HepG2 (cell line): Measurements from ENCODE around the gene MZF1. TPM values are rescaled to one million over a fixed set of nuclear protein-coding genes. Genes with fewer than 3 reads are reported as not detected.

Experiments used
- ARNT ChIP-seq: fragments of 450-650 bp; IDR thresholded peaks from 2 replicates; pipeline ENCODE4 v1.6.1; 2017
- ATM ChIP-seq: fragments of 450-650 bp; IDR thresholded peaks from 2 replicates; pipeline ENCODE4 v1.7.1; 2017; ENCODE audit warnings: mild to moderate bottlenecking, borderline replicate concordance
- BRCA1 ChIP-seq: sonication (generic); formaldehyde crosslinking; IDR thresholded peaks from 2 replicates; pipeline ENCODE4 v1.4.0; 2020; ENCODE audit warnings: missing genetic modification reagents
- IRF2 ChIP-seq: IDR thresholded peaks from 2 replicates; pipeline ENCODE4 v1.6.1; 2018; ENCODE audit warnings: missing genetic modification reagents, missing compliant biosample characterization
- NR2C2 ChIP-seq: sonication (generic); formaldehyde crosslinking; IDR thresholded peaks from 2 replicates; pipeline ENCODE4 v1.4.0; 2020; ENCODE audit warnings: missing genetic modification reagents, mild to moderate bottlenecking, moderate library complexity, borderline replicate concordance
- SALL1 ChIP-seq: sonication (generic); formaldehyde crosslinking; IDR thresholded peaks from 2 replicates; pipeline ENCODE4 v1.8.0; 2022; ENCODE audit warnings: mild to moderate bottlenecking, missing genetic modification reagents
- SIN3A ChIP-seq: IDR thresholded peaks from 2 replicates; pipeline ENCODE4 v1.6.1; 2011; ENCODE audit warnings: low read depth, mild to moderate bottlenecking, control low read depth, low read length, borderline replicate concordance
- TEAD2 ChIP-seq: sonication (generic); formaldehyde crosslinking; IDR thresholded peaks from 2 replicates; pipeline ENCODE4 v1.9.0; 2021; ENCODE audit warnings: missing genetic modification reagents
- ZBTB7B ChIP-seq: sonication (generic); formaldehyde crosslinking; IDR thresholded peaks from 2 replicates; pipeline ENCODE4 v1.4.0; 2020; ENCODE audit warnings: missing genetic modification reagents
- ZNF281 ChIP-seq: sonication (generic); formaldehyde crosslinking; IDR thresholded peaks from 2 replicates; pipeline ENCODE4 v1.4.0; 2020; ENCODE audit warnings: missing genetic modification reagents, borderline replicate concordance
- ZNF326 ChIP-seq: sonication (generic); formaldehyde crosslinking; IDR thresholded peaks from 2 replicates; pipeline ENCODE4 v1.4.0; 2020; ENCODE audit warnings: missing genetic modification reagents, borderline replicate concordance
- ZNF333 ChIP-seq: sonication (generic); formaldehyde crosslinking; IDR thresholded peaks from 2 replicates; pipeline ENCODE4 v1.4.0; 2020; ENCODE audit warnings: mild to moderate bottlenecking, missing genetic modification reagents, borderline replicate concordance
- ZNF740 ChIP-seq: sonication (generic); formaldehyde crosslinking; IDR thresholded peaks from 2 replicates; pipeline ENCODE4 v1.4.0; 2020; ENCODE audit warnings: missing genetic modification reagents
- ZNF784 ChIP-seq: sonication (generic); formaldehyde crosslinking; IDR thresholded peaks from 2 replicates; pipeline ENCODE4 v1.5.1; 2020; ENCODE audit warnings: missing genetic modification reagents, mild to moderate bottlenecking, borderline replicate concordance
- ZSCAN21 ChIP-seq: sonication (generic); formaldehyde crosslinking; IDR thresholded peaks from 2 replicates; pipeline ENCODE4 v1.8.0; 2022; ENCODE audit warnings: mild to moderate bottlenecking, missing genetic modification reagents, moderate library complexity, borderline replicate concordance
- polyA plus RNA-seq, 8 experiments: library from polyadenylated mRNA; depleted of rRNA in 3 of 8; stranded (reverse) in 7 of 8; unstranded in 1 of 8; fragments of >200 nt; fragmentation: Illumina TruSeq in 4 of 8; extraction: Trizol in 4 of 8; gene quantifications; 2 replicates each; pipeline versions ENCODE4 v1.2.1 to v1.2.3, GENCODE V29; 2011 to 2016; ENCODE audit warnings: low read depth in 4 of 8, missing spikeins in 1 of 8, mixed read lengths in 1 of 8; ENCODE audit not compliant: insufficient read depth in 1 of 8
- total RNA-seq, 5 experiments: library from RNA; depleted of rRNA; stranded (reverse); fragments of >200 nt; fragmentation: Illumina TruSeq; extraction: Trizol; gene quantifications; 2 replicates each; pipeline ENCODE4 v1.2.3, GENCODE V29; 2016; ENCODE audit warnings: low read depth in 1 of 5
- TF ChIP-seq, protein P1 (sequence below): sonication (generic); formaldehyde crosslinking; IDR thresholded peaks from 2 replicates; pipeline ENCODE4 v1.5.1; 2020; ENCODE audit warnings: mild to moderate bottlenecking, missing genetic modification reagents, borderline replicate concordance
- TF ChIP-seq, protein P2 (sequence below): sonication (generic); formaldehyde crosslinking; IDR thresholded peaks from 2 replicates; pipeline ENCODE4 v1.8.1; 2023; ENCODE audit warnings: mild to moderate bottlenecking, moderate library complexity, missing genetic modification reagents
- TF ChIP-seq, protein P3 (sequence below): sonication (generic); formaldehyde crosslinking; IDR thresholded peaks from 2 replicates; pipeline ENCODE4 v1.5.1; 2020; ENCODE audit warnings: mild to moderate bottlenecking, moderate library complexity, missing genetic modification reagents
- TF ChIP-seq, protein P4 (sequence below): IDR thresholded peaks from 2 replicates; pipeline ENCODE4 v1.6.1; 2016

The MZF1 gene
- total and polyA plus RNA-seq, 2 of the 13 experiments (the other 11 are each of a cell fraction or from before 2014, with no cell fraction given) = 3.1 to 8.1 TPM

GRCh38 chr19:58558623-58559274 lies 14.4 kb downstream of the MZF1 start (continued):
- TF ChIP-seq, protein P1, sequence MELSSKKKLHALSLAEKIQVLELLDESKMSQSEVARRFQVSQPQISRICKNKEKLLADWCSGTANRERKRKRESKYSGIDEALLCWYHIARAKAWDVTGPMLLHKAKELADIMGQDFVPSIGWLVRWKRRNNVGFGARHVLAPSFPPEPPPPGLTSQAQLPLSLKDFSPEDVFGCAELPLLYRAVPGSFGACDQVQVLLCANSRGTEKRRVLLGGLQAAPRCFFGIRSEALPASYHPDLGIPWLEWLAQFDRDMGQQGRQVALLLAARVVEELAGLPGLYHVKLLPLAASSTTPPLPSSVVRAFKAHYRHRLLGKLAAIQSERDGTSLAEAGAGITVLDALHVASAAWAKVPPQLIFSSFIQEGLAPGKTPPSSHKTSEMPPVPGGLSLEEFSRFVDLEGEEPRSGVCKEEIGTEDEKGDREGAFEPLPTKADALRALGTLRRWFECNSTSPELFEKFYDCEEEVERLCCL (CRISPR knock-in tag) = peak; percentile 25; the same call in 1 of the 2 replicates
- TF ChIP-seq, protein P2, sequence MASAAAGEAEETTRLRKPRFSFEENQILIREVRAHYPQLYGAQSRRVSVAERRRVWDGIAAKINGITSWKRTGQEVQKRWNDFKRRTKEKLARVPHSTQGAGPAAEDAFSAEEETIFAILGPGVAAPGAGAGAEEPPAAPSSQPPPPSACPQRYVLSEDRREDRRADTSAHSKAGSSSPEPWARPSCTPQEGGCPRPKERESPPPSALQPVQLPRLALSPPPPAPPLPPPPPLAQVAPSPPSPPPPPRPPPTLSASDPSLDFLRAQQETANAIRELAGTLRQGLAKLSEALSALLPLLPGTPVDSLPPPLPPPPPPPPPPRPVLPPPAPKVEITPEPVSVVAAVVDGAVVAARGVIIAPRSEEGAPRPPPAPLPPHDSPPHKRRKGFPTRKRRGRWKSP = peak; percentile 86
- TF ChIP-seq SIN3A (0 out of 2 replicates have a peak, but pooled peaks have one; percentile 2), BRCA1 (peak; percentile 84; the same call in 1 of the 2 replicates), NR2C2 (CRISPR knock-in tag) (peak; percentile 93), IRF2 (peak; percentile 44; the same call in 1 of the 2 replicates), ZNF326 (CRISPR knock-in tag) (no peak), ZNF784 (peak; percentile 18; the same call in 1 of the 2 replicates), SALL1 (CRISPR knock-in tag) (peak; percentile 66), ZNF281 (CRISPR knock-in tag) (peak; percentile 67; the same call in 1 of the 2 replicates), ZSCAN21 (CRISPR knock-in tag) (0 out of 2 replicates have a peak, but pooled peaks have one; percentile 17), ATM (no peak), ZNF333 (peak; percentile 51; the same call in 1 of the 2 replicates), ZBTB7B (CRISPR knock-in tag) (0 out of 2 replicates have a peak, but pooled peaks have one; percentile 7), TEAD2 (CRISPR knock-in tag) (no peak), ARNT (no peak), ZNF740 (CRISPR knock-in tag) (0 out of 2 replicates have a peak, but pooled peaks have one; percentile 69)
- TF ChIP-seq, protein P3, sequence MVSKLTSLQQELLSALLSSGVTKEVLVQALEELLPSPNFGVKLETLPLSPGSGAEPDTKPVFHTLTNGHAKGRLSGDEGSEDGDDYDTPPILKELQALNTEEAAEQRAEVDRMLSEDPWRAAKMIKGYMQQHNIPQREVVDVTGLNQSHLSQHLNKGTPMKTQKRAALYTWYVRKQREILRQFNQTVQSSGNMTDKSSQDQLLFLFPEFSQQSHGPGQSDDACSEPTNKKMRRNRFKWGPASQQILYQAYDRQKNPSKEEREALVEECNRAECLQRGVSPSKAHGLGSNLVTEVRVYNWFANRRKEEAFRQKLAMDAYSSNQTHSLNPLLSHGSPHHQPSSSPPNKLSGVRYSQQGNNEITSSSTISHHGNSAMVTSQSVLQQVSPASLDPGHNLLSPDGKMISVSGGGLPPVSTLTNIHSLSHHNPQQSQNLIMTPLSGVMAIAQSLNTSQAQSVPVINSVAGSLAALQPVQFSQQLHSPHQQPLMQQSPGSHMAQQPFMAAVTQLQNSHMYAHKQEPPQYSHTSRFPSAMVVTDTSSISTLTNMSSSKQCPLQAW (CRISPR knock-in tag) = peak; percentile 77
- TF ChIP-seq, protein P4, sequence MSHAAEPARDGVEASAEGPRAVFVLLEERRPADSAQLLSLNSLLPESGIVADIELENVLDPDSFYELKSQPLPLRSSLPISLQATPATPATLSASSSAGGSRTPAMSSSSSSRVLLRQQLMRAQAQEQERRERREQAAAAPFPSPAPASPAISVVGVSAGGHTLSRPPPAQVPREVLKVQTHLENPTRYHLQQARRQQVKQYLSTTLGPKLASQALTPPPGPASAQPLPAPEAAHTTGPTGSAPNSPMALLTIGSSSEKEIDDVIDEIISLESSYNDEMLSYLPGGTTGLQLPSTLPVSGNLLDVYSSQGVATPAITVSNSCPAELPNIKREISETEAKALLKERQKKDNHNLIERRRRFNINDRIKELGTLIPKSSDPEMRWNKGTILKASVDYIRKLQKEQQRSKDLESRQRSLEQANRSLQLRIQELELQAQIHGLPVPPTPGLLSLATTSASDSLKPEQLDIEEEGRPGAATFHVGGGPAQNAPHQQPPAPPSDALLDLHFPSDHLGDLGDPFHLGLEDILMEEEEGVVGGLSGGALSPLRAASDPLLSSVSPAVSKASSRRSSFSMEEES (CRISPR knock-in tag) = peak; percentile 6; the same call in 1 of the 2 replicates
